Fibroblast of skin of left quadriceps (primary cell): ENCODE results near the gene TBX10.
"Not testable (repeated sequence)": the region's sequence is repeated elsewhere in the genome, so short reads cannot be mapped to it uniquely, and the experiment has no call there.

Experiments used
- DNase-seq, 2 experiments: peaks; one replicate each; pipeline ENCODE4 v3.0.0-alpha.2; 2013; ENCODE audit warnings: low read depth in 2 of 2

The TBX10 gene

GRCh38 chr11:67646535-67647336 is 7.2 kb upstream of the TBX10 start:
- no peak for DNase-seq

DNA sequence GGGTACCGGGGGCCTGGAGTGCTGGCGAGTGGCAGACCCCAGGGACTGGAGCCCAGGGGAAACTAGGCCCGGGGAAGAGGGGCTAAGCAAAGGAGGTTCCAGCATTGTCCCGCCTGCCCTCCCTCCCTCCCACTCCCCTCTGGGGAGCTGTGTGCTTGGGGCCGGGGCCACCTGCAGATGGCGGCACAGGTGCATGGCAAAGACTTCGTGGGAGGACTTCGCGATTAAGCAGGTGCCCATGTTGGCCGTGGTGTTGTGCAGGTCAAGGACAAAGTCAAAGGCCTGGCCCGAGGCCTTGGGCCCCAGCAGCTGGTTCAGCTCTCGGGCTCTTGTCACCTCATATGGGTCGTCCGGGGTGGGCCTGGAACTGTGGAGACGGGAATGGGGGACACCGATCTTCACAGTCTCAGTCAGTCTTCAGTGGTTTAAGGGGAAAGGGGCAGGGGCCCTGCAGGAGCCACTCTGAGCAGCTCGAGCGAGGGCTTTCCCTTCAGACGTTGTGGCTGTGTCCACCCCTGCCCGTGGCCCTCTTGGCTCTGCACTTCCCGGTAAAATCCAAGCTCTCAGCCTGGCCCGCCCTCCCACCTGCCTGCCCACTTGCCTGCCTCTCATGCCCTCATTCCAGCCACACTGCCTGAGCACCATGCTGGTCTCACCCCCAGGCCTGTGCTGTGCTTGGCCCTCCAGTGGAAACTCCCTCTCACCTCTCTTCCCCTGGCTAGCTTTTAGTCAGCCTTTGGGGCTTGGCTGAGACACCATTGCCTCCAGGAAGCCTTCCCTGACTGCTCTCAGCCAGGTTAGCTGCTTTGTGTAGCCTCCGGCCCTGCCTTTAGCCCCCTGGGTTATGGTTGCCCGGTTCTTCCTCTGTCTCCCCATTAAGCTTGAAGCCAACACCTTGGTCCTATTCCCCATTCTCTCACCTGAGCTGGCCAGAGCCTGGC is 6.2 kb upstream of the TBX10 start:
- DNase-seq = no peak

DNA sequence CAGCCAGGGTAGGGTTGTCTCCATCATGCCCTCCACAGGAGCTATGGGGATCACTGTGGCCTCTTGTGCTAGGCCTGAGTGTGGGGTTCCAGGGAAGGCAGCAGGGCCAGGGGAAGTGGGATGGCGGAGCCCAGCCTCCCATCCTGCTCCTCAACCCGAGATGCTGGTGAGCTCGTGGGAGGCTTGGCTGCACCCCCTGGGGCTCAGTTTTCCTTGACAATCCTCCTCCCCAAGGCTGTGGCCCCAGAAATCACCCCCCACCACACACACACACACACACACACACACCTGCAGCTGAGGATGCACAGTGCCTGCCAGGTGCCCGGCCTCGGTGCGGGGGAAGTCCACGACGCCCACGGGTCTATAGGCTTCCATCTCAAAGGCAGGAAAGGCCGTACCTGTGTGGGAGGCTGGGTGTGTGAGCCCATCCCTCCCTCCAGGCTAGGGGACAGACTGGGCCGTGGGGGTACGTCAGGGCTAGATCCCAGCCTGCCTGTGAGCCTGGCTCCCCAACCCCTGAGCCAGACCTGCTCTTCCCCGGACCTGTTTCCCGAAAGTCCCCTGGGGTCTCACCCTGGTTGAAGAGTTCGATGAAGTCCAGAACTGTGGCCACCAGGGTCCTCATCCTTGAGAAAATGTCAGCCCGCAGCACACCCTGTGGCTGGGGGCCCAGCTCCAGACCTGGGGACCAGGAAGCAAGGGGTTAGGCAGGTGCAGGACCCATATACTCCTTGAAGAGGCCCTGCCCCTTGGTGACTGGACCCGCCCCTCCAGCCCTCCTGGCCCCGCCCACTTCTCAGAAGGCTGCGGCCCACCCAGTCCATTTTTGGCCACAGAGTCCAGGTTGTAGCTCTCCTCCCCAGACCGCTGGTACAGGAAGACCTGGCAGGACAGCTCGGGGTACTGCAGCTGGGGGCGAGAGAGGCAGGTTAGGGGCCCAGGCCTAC is 5.2 kb upstream of the TBX10 start:
- no peak for DNase-seq

- no peak for DNase-seq
Measured at GRCh38 chr11:67644042-67644441, 4.5 kb upstream of the TBX10 start.

DNA sequence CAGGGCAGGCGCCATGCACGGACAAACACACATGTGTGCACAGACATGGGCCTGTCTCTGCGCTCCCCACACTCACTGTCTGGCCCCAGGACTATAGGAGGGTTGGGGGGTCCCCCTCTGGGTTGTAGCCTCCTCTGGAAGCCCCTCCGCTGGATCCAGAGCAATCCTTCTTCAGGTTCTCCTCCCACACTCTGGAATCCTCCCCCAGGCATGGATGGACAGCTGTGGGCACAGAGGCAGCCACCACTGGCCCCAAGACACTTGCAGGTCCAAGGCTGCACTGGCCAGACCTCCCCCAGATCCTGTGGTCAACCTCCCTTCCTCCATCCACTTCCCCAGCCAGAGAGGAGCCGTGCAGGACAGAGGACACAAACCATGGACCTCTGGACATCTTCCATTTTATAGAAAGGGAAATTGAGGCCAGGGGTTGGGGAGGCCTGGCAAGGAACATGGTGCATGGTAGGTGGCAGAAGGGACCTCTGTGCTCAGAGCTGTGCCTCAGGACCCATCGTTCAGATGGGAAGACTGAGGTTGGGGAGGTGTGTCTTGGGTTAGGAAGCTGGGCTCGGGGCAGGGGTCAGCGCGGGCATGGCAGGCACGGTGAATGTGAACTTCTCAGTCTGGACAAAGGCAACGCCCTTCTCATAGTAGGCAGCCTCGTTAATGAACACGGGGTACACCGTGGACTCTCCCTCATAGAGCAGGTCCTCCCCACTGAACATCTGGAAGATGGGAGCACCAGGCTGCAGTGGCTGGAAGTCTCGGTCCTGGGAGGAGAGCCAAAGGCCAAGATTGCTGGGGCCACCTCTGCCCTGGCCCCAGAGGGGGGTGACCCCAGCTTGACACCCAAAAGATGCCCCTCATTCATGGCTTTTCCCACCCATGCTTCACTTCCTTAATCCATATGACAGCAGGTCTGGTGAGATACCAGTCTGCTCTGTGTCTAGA is 2.9 kb upstream of the TBX10 start:
- DNase-seq = no peak

DNA sequence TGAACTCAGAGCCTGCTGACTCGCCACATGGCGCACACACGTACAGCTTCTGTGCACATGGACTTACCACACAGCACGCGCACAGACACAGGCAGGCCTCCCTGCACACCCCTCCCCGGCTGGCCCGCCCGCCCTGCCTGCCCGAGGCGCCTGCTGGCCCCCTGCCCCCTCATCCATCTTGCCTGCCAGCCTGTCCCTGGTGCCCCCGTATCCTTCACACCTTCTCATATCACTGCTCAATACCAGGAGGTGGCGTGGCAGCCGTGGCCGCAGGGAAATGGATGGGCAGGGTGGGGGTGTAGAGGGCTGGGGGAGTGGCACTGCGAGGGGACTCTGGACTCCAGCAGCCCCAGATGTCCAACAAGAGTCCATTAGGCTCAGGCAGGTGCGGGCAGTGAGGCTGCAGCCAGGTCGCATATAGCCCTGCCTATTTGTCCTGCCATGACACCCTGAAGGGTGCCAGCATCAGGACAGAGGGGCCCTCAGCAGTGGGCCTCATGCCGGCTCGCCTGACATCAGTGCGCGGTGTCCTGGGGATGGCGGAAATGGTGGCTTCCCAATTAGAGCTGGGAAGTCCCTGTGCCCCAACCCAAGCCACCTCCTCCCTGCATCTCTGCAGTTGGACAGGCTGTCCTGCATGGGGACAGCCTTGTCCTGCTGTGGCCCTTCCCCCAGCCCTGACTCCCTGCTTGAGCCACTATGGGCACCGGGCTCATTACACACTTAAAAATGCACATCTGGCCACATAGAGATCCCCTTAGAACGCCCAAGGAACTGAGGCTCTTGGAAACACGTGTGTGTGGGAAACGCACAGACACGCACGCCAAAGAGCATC is 2.0 kb upstream of the TBX10 start:
- no peak for DNase-seq

DNA sequence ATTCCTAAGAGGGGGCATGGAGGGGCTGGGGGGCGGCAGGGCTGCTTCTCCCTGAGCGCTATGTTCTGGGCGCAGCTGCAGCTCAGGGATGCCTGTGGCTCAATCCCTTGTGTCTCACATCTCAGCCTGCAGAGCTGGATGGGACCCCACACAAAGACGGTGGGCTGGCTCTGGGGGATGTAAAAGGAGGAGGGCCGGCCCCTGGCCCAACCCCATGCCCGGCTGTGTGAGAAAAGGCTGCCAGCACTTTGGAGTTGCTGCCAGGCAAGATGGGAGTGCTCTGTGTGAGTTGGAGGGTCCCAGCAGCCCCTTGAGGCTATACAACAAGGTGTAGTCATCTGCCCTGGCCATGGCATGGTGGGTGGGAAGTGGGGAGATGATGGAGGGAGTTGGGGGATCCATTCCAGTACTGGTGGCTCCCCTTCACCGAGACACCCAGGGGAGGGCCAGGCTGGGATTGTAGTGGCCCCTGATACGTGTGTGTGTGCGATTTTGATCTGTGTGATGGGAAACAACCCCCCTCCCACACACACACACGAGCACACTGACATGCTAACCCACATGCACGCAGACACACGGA is 1.3 kb upstream of the TBX10 start:
- no peak for DNase-seq

DNA sequence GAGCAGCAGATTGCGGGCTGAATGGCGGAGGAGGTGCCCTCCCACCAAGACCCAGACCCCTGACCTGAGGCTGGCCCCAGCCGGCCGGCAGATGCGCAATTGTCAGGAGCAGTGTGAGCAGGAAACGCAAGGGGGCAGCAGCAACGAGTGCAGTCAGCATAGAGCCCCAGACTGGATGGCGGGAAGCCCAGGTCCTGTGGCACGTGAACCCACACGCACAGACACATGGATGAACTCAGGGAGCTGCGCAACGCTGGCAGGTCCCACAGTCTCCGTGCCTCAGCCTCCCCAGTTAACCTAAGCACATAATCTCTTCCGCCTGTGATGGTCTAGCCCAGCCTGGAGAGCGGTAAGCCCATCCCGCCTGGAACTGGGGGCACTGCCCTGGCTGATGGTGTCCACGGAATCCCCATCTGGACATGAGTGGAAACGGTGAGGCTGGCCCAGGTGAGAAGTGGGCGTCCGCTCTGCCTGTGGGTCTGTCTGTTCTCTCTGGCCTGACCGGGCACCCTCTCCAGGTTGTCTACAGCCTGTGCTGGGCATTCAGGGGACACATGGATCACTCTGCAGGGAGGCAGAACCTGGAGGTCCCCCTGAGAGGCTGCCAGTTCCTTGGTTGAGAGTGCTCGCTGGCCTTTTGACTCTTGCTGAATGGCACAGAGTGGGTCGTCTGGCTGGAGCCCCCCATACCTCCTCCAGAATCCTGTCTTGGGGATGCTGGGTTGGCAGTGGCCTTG is 626 bp upstream of the TBX10 start:
- DNase-seq = no peak

DNA sequence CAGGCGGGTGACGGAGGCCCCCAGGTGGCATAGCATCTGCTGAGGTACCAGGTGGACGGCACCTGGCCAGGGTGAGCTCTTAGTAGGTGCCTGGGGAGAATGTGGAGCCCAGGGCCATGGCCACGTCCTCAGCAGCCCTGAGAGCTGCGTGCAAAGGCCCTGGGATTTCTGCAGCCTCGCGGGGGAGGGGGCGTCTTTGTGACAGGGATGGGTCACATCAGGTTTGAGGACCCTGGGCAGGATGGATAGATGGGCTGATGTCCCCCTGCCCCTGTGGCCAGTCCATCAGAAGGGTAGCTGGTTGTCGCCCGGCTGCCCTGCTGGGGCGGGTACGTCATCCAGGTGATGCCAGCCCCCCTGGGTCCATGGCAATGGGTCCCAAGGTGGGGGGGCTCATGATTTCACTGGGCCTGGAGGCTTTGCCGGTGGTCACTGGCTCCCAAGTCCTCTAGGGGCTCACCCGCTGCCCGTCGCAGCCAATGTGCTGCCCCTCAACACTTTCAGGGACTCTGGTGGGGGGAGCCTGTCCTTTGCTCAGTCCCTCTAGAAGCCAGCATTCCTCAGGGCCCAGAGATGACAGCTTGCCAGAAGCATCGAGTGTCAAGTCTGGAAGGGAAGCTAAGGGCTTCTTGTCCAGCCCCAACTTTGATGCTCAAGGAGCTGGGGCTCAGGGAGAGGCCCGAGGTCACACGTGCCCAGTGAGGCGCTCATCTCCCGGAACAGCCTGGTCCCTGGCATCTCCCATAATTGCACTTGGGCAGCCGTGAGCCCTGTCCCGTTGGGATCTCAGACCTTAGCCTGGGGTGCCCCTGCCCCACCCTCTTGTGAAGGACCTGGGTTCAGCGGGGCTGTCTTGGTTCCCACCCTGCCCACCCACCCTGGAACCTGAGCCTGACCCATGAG is 777 bp downstream of the TBX10 start:
- no peak for DNase-seq

GRCh38 chr11:67637441-67637840 is 2.1 kb downstream of the TBX10 start:
- DNase-seq = not testable (repeated sequence)

DNA sequence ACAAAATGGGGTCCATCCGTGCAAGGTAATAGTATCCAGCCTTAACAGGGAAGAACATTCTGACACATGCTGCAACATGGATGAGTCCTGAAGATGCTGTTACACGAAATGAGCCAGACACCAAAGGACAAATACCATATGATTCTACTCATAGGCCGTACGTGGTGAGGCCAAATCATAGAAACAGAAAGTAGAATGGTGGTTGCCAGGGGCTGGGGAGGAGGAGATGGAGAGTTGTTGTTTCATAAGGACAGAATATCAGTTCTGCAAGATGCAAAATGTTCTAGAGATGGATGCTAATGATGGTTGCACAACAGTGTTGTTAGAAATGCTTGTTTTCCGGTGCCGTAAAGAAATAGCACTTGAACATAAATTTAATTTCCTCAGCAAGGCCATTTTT is 2.6 kb downstream of the TBX10 start:
- DNase-seq = no peak

DNA sequence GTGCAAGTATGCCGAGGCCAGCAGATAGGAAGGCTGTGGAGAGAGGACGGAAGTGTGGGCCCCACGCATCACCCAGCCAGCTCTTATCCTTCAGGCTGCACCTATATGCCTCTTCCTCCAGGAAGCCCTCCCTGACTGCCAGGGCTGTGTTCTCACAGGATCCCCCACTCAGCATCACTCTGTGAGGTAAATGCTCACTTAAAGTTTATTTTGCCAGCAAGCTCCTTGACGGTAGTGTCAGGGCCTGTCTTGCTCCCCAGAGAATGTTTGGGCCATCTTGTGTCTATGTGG is 4.4 kb downstream of the TBX10 start:
- no peak for DNase-seq

DNA sequence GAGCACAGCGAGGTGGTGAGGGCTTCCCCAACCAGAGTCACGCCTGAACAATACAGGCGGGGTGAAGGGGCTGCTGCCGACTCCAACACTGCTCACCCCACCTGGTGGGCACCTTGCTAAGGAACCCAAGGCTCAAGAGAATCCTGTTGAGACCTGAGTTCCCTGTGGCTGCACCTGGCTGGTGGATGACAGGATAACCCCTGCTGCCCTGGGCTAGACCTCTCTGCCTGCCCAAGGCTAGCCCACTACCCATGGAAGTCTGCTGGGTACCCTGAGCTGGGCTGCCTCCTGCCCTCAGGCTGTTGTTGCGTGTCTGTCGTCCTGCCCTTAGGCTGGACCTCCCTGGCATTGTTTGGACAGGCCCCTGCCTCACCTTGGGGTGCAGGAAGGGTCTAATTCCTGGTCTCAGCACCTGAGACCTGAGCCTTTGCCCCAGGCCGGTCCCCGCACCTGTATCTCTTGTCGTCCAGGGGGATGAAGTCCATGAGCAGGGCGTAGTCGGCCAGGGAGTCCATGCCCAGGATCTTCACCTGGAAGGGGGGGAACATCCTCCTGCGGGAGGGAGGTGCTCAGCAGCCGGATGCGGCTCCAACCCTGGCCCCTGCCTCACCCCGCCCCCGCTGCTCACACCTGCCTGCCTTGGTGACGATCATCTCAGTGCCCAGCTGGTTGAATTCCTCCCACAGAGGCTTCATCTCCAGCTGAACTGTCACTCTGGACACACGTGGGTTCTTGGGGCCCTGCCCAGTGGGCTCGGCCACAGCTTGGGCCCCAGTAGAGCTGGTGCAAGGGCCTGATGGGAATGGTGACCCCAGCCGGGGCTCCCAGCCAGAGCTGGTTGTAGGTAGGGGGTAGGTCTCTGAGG is 5.0 kb downstream of the TBX10 start:
- no peak for DNase-seq

GRCh38 chr11:67633758-67634365 is 5.7 kb downstream of the TBX10 start:
- DNase-seq = no peak

GRCh38 chr11:67632982-67633755 is 6.4 kb downstream of the TBX10 start:
- no peak for DNase-seq
